ENCODE measurements around the gene SAG.

Gene SAG

GRCh38 chr2:233301811-233302210 is 5.8 kb upstream of the SAG start:
- no peak overlapping the region for H2BK15ac ChIP-seq (replicated peaks; ENCODE audit: low read depth)
- no peak overlapping the region for H3K56ac ChIP-seq (ENCODE audit: low read length)
- no CpG with 5 or more reads among the region's 6 CpGs for WGBS (ENCODE audit: extremely low coverage, insufficient coverage, low lambda C conversion rate)
- H3K27ac ChIP-seq (ENCODE audit: low read depth, low read length): no peak overlapping the region
- no peak overlapping the region for H3K4me2 ChIP-seq (ENCODE audit: low read length)
- no peak overlapping the region for H3K9ac ChIP-seq (ENCODE audit: low read length)
- peaks cover 2% of the 10 kb centered on the region for H3K36me3 ChIP-seq (ENCODE audit: control insufficient read depth, insufficient read depth, low read length)
- H2AK5ac ChIP-seq (ENCODE audit: low read length): no peak overlapping the region
- no peak for DNase-seq
- H3K4me3 ChIP-seq (ENCODE audit: low read length): no peak overlapping the region
- no peak overlapping the region for H3K4ac ChIP-seq (ENCODE audit: low read depth, low read length)
- H3K18ac ChIP-seq (ENCODE audit: low read length): no peak overlapping the region
- H2BK120ac ChIP-seq (ENCODE audit: low read depth, low read length): no peak overlapping the region
- no peak overlapping the region for H2BK5ac ChIP-seq (ENCODE audit: low read length)
- H4K8ac ChIP-seq (ENCODE audit: low read depth, low read length): no peak overlapping the region
- H4K5ac ChIP-seq (ENCODE audit: low read length): no peak overlapping the region
- H3K79me2 ChIP-seq (ENCODE audit: control insufficient read depth, insufficient read depth, low read length): no peaks in the 10 kb centered on the region
- H3K79me1 ChIP-seq (ENCODE audit: low read length): no peaks in the 10 kb centered on the region
- no peaks in the 10 kb centered on the region for H3K27me3 ChIP-seq (ENCODE audit: insufficient read depth, low read length, poor library complexity)
- H3K4me1 ChIP-seq (ENCODE audit: control insufficient read depth, low read depth, low read length): no peaks in the 10 kb centered on the region
- no peak overlapping the region for H3K23ac ChIP-seq (ENCODE audit: low read length)

- no peaks in the 10 kb centered on the region for H3K4me1 ChIP-seq (ENCODE audit: control insufficient read depth, low read depth, low read length)
- H3K79me1 ChIP-seq (ENCODE audit: low read length): no peaks in the 10 kb centered on the region
- H4K8ac ChIP-seq (ENCODE audit: low read depth, low read length): no peak overlapping the region
- H3K4me2 ChIP-seq (ENCODE audit: low read length): no peak overlapping the region
- H3K9ac ChIP-seq (ENCODE audit: low read length): no peak overlapping the region
- no peak overlapping the region for H3K27ac ChIP-seq (ENCODE audit: low read depth, low read length)
- DNase-seq: peak; percentile 29
- H3K79me2 ChIP-seq (ENCODE audit: control insufficient read depth, insufficient read depth, low read length): no peaks in the 10 kb centered on the region
- no peak overlapping the region for H3K18ac ChIP-seq (ENCODE audit: low read length)
- H2BK120ac ChIP-seq (ENCODE audit: low read depth, low read length): no peak overlapping the region
- H3K4ac ChIP-seq (ENCODE audit: low read depth, low read length): no peak overlapping the region
- H4K5ac ChIP-seq (ENCODE audit: low read length): no peak overlapping the region
- H2BK5ac ChIP-seq (ENCODE audit: low read length): no peak overlapping the region
- no peak overlapping the region for H3K56ac ChIP-seq (ENCODE audit: low read length)
- no peak overlapping the region for H3K23ac ChIP-seq (ENCODE audit: low read length)
- H3K4me3 ChIP-seq (ENCODE audit: low read length): no peak overlapping the region
- H2AK5ac ChIP-seq (ENCODE audit: low read length): no peak overlapping the region
- WGBS (ENCODE audit: extremely low coverage, insufficient coverage, low lambda C conversion rate): no CpG with 5 or more reads among the region's 3 CpGs
- H3K36me3 ChIP-seq (ENCODE audit: control insufficient read depth, insufficient read depth, low read length): peaks cover 2% of the 10 kb centered on the region
- no peaks in the 10 kb centered on the region for H3K27me3 ChIP-seq (ENCODE audit: insufficient read depth, low read length, poor library complexity)
- H2BK15ac ChIP-seq (replicated peaks; ENCODE audit: low read depth): no peak overlapping the region
Measured at GRCh38 chr2:233303252-233303651, 4.4 kb upstream of the SAG start.

DNA sequence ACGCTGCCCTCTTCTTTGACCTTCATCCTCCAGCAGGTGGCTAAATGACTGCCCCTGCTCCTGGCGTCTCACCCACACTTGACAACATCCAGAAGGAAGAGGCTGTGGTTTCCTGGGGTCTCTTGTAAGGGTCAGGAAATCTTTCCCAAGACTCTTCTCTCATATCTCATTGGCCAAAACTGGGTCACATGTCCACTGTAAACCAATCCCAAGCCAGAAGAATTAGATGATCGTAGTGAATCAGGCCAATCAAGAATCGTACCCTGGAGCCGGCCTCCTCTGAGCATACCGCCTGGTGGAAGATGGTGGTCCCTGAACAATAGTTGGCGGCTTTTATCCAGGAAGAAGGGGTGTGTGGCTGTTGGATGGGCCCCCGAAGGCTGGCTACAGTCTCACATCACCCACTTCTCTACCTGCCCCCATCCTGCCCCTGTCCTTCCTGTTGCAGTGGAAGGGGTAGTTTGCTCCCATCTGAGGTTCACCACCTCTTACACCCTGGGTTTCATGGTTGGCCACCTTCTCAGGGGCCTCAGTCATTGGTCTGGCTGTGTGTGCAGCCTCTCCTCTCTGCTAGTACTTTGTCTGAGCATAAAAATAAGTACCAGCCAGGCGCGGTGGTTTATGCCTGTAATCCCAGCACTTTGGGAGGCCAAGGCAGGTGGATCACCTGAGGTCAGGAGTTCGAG is 3.8 kb downstream of the SAG start:
- WGBS (ENCODE audit: extremely low coverage, insufficient coverage, low lambda C conversion rate): no CpG with 5 or more reads among the region's 11 CpGs

DNA sequence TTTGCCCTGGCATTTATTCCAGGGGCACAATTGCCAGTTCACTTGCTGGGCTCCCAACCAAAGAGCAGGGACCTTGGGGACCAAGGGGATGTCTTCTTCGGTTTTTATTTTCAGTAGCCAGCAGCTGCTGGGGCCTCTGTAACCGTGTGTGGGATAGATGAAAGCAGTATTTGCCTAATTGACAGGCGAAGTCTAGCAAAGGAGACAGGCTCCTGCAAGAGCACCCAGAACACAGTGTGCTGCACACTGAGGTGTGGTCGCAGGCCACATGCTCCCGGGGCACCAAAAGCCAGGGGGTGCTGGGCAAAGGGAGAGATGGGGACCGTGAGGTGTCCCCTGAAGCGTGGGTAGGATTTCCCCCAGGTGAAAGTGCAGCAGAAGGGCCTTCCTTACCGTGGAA is 5.3 kb downstream of the SAG start:
- Histone ChIP-seq H3K79me2 (ENCODE audit: control insufficient read depth, insufficient read depth, low read length) (no peaks in the 10 kb centered on the region), H3K36me3 (ENCODE audit: control insufficient read depth, insufficient read depth, low read length) (no peaks in the 10 kb centered on the region), H3K27me3 (ENCODE audit: insufficient read depth, low read length, poor library complexity) (no peaks in the 10 kb centered on the region), H3K4me2 (ENCODE audit: low read length) (no peak overlapping the region), H2BK15ac (replicated peaks; ENCODE audit: low read depth) (no peak overlapping the region), H3K23ac (ENCODE audit: low read length) (no peak overlapping the region), H3K4ac (ENCODE audit: low read depth, low read length) (no peak overlapping the region), H4K5ac (ENCODE audit: low read length) (no peak overlapping the region), H3K4me3 (ENCODE audit: low read length) (no peak overlapping the region), H3K27ac (ENCODE audit: low read depth, low read length) (no peak overlapping the region), H2AK5ac (ENCODE audit: low read length) (no peak overlapping the region), H4K8ac (ENCODE audit: low read depth, low read length) (no peak overlapping the region), H3K4me1 (ENCODE audit: control insufficient read depth, low read depth, low read length) (no peaks in the 10 kb centered on the region), H3K18ac (ENCODE audit: low read length) (no peak overlapping the region), H2BK120ac (ENCODE audit: low read depth, low read length) (no peak overlapping the region), H3K79me1 (ENCODE audit: low read length) (no peaks in the 10 kb centered on the region), H2BK5ac (ENCODE audit: low read length) (no peak overlapping the region), H3K9ac (ENCODE audit: low read length) (no peak overlapping the region), H3K56ac (ENCODE audit: low read length) (no peak overlapping the region)
- no CpG with 5 or more reads among the region's 8 CpGs for WGBS (ENCODE audit: extremely low coverage, insufficient coverage, low lambda C conversion rate)
- DNase-seq: no peak

More for the DNA sequence above, 3.8 kb downstream of the SAG start:
- Histone ChIP-seq H3K4me1 (ENCODE audit: control insufficient read depth, low read depth, low read length) (no peaks in the 10 kb centered on the region), H3K23ac (ENCODE audit: low read length) (no peak overlapping the region), H3K4ac (ENCODE audit: low read depth, low read length) (no peak overlapping the region), H3K4me2 (ENCODE audit: low read length) (no peak overlapping the region), H3K36me3 (ENCODE audit: control insufficient read depth, insufficient read depth, low read length) (no peaks in the 10 kb centered on the region), H3K4me3 (ENCODE audit: low read length) (no peak overlapping the region), H2BK120ac (ENCODE audit: low read depth, low read length) (no peak overlapping the region), H2BK5ac (ENCODE audit: low read length) (no peak overlapping the region), H2AK5ac (ENCODE audit: low read length) (no peak overlapping the region), H3K27me3 (ENCODE audit: insufficient read depth, low read length, poor library complexity) (no peaks in the 10 kb centered on the region), H3K27ac (ENCODE audit: low read depth, low read length) (no peak overlapping the region), H3K9ac (ENCODE audit: low read length) (no peak overlapping the region), H3K79me1 (ENCODE audit: low read length) (no peaks in the 10 kb centered on the region), H3K79me2 (ENCODE audit: control insufficient read depth, insufficient read depth, low read length) (no peaks in the 10 kb centered on the region), H3K18ac (ENCODE audit: low read length) (no peak overlapping the region), H4K5ac (ENCODE audit: low read length) (no peak overlapping the region), H4K8ac (ENCODE audit: low read depth, low read length) (no peak overlapping the region), H3K56ac (ENCODE audit: low read length) (no peak overlapping the region), H2BK15ac (replicated peaks; ENCODE audit: low read depth) (no peak overlapping the region)
- no peak for DNase-seq

DNA sequence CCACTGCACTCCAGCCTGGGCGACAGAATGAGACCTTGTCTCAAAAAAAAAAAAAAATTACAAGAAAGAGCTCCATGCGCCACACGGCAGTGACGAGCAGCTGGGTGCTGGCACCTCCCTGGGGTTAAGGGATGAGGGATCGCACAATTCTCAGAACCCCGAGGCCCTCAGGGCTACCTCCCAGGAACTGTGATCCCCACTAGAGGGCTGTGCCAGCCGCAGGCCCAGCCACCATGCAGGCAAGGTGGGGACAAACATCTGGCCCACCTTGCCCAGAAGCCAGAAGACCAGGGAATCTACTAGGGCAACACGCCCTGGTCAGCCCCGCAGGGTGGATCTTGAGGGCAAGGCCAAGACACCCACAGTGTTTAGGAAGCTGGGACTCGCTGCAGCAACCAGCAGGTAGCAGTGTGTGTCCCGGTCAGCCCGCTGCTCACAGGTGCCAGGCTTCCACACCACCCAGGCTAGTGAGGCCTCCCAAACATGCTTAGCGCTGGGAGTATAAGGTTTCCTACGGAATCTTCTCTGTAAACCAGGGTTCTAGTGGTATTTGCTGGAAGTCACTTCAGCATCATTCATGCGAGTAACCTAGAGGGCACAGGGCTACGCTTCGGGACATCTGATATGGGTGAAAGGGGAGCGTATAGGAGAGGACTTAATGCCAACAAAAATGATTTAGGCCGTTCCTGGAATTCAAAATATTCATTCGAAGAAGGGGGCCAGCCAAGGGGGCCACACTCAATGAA is 6.7 kb downstream of the SAG start:
- no peak overlapping the region for H2BK5ac ChIP-seq (ENCODE audit: low read length)
- H3K79me2 ChIP-seq (ENCODE audit: control insufficient read depth, insufficient read depth, low read length): no peaks in the 10 kb centered on the region
- H3K27me3 ChIP-seq (ENCODE audit: insufficient read depth, low read length, poor library complexity): no peaks in the 10 kb centered on the region
- no CpG with 5 or more reads among the region's 20 CpGs for WGBS (ENCODE audit: extremely low coverage, insufficient coverage, low lambda C conversion rate)
- H3K4ac ChIP-seq (ENCODE audit: low read depth, low read length): no peak overlapping the region
- no peak overlapping the region for H3K4me2 ChIP-seq (ENCODE audit: low read length)
- no peak overlapping the region for H4K5ac ChIP-seq (ENCODE audit: low read length)
- no peak overlapping the region for H3K56ac ChIP-seq (ENCODE audit: low read length)
- no peak overlapping the region for H2BK15ac ChIP-seq (replicated peaks; ENCODE audit: low read depth)
- no peaks in the 10 kb centered on the region for H3K4me1 ChIP-seq (ENCODE audit: control insufficient read depth, low read depth, low read length)
- H3K18ac ChIP-seq (ENCODE audit: low read length): no peak overlapping the region
- DNase-seq: no peak
- H3K27ac ChIP-seq (ENCODE audit: low read depth, low read length): no peak overlapping the region
- H3K23ac ChIP-seq (ENCODE audit: low read length): no peak overlapping the region
- no peak overlapping the region for H2AK5ac ChIP-seq (ENCODE audit: low read length)
- no peak overlapping the region for H3K4me3 ChIP-seq (ENCODE audit: low read length)
- H3K79me1 ChIP-seq (ENCODE audit: low read length): no peaks in the 10 kb centered on the region
- no peaks in the 10 kb centered on the region for H3K36me3 ChIP-seq (ENCODE audit: control insufficient read depth, insufficient read depth, low read length)
- H2BK120ac ChIP-seq (ENCODE audit: low read depth, low read length): no peak overlapping the region
- H3K9ac ChIP-seq (ENCODE audit: low read length): no peak overlapping the region
- H4K8ac ChIP-seq (ENCODE audit: low read depth, low read length): no peak overlapping the region
